HL-60/S4 treated with retinoic acid at 250 ng/mL for 4 days and 3 days (cell line): ENCODE data around the gene NPFFR1.

Source experiments
- in situ Hi-C: fragments of 300-500 bp; cut with MboI; formaldehyde crosslinking; loops from 2 replicates; pipeline ENCODE4 v1.7.0; 2022; ENCODE audit warnings: low sequenced_read_pairs

NPFFR1 gene

GRCh38 chr10:70315815-70316214 lies 32.0 kb upstream of the NPFFR1 start:
- in situ Hi-C loops, result no loop called here

- in situ Hi-C loops, result no loop called here
Observed at GRCh38 chr10:70315276-70315675, 31.5 kb upstream of the NPFFR1 start.

DNA sequence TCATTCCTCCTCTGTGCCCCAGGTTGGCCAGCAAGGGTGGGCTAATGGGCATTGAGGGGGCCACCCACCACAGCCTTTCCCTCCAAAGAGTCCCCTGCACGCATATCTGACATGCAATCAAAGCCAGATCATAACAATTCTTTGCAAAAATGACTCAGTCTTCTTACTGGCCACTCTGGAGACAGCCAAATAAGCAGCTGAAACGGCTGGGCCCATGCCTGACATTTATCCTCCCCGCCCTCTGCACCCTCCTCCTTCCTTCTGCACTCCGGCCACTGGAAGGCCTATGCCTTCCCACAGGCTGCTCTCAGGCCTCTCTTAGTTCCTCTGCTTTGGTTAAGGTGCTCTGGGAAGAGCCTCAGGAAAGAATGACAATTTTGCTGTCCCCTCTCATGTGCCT lies 29.2 kb upstream of the NPFFR1 start:
- in situ Hi-C loops, result no loop called here

- in situ Hi-C loops, result no loop called here
Observed at GRCh38 chr10:70312249-70312648, 28.4 kb upstream of the NPFFR1 start.

DNA sequence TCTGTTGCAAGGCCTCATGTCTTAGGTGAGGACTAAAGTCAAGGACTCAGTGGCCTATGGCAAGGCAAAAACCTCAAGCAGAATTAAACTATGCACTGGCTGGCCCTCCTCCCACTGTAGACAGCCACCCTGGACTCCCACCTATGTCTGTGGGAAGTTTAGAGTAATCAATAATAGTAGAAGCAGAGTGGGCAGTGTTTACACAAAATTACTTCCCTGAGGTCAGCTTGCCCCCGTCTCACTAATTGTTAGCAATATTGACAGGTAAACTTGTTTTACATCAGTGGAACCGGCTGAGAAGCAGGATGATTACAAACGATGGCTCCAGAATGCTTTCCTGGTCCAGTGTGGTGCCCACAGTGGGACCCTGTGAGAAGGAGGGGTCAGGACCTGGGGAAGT lies 27.9 kb upstream of the NPFFR1 start:
- in situ Hi-C loops, result no loop called here

GRCh38 chr10:70309661-70310060 lies 25.9 kb upstream of the NPFFR1 start:
- in situ Hi-C loops, result no loop called here

- in situ Hi-C loops, result no loop called here
Observed at GRCh38 chr10:70308121-70309060, 24.6 kb upstream of the NPFFR1 start.

DNA sequence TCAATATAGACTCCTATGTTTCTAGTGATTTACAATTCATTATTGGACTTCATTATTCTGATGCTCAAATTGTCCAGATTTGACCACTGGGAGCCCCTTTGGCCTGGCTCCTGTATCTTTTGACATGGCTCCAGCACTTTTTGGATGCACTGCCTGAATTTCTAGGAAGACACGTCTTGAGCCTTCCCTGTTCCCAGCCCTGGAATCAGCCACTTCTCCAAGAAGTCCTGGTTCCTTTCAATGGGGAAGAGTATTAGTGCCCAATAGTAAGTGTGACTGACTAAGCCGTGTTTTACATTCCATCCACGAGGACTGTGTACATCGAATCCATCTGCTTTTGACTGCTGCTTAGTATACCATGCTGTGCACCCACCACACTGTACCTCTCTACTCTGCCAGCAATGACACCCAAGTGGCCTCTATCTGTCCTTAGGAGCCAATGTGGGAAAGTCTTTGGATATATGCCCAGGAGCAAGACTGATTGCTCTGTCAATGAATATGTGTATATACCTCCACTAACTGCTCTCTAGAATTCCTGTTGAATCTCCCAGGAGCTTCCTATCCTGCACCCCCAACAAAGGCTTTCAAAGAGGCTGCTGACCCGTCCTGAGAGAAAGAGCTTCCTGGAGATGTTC lies 23.2 kb upstream of the NPFFR1 start:
- in situ Hi-C loops, result no loop called here

DNA sequence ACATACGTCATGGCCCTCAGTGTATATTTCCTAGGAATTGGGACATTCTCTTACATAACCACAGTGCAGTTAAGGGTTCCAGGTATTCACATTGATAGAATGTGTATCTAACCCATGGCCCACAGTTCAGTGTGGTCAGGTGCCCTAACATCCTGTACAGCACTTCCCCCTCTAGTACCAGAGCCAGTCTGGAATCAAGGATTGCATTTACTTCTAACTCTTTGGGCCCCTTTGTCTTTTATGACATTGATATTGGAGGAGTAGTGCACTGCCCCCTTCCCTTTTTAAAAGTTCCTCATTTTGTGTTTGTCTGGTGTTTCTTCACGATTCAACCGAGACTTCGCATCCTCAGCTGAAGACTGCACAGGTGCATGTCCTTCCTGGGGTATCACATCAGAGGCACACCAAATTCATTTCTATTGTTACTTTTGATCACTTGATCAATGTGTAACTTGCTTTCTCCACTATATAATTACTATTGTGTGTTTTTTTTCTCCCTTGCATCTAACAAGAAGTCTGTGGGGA lies 22.4 kb upstream of the NPFFR1 start:
- in situ Hi-C loops, result no loop called here

DNA sequence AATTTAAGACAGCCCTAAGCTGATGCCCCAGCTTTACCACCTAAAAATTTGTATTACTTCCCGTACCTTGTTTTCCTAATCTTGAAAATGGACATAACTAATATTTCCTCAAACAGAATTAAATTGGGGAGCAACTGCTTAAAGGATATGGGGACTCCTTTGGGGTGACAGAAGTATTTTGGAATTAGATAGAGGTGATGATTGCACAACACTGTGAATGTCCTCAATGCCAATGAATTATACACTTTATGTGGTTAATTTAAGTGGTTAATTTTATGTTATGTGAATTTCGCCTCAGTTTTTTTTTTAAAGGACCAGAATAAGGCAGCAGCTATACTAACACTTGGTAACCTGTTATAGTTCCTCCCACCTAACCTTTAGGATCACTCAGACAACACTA lies 19.9 kb upstream of the NPFFR1 start:
- in situ Hi-C loops, result no loop called here

- in situ Hi-C loops, result no loop called here
Observed at GRCh38 chr10:70302292-70302691, 18.5 kb upstream of the NPFFR1 start.

GRCh38 chr10:70300908-70301597 lies 17.2 kb upstream of the NPFFR1 start:
- in situ Hi-C loops, result no loop called here

DNA sequence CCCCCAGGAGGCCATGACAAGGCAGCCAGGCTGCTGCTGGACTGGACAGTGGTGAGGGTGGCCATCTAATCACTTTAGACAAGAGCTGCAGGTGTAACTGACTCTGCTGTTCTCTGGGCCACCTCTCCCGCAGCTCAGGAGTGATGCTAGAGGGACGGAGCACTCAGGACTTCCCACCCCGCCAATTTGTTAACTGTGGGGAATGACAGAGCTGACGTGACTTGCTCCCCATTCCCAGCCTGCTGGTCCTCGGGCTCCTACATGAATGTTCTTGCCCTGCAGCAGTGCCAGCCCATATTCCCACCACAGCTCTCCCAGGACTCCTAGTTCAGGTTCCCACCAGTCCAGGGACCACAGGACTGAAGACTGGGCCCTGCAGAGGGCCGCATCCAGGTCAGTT lies 16.7 kb upstream of the NPFFR1 start:
- in situ Hi-C loops, result no loop called here

- in situ Hi-C loops, result no loop called here
Observed at GRCh38 chr10:70299876-70300275, 16.1 kb upstream of the NPFFR1 start.

DNA sequence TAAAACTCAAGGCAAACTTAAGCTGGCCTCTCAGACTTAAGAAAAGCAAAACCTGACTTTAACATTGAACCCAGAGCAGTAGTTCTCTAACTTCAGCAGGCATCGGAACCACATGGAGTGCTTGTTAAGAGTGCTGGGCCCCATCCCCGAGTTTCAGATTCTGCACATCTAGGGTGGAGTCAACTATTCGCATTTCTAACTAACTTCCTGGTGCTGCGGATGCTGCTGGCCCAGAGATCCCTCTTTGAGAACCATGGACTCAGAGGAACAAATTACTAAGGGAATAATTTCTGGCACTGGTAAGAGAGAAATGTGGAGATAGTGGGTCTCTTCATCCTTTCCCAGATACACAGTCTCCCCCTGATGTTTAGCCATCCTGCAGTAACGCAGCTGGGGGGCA lies 14.6 kb upstream of the NPFFR1 start:
- in situ Hi-C loops, result no loop called here

- in situ Hi-C loops, result no loop called here
Observed at GRCh38 chr10:70297224-70297623, 13.4 kb upstream of the NPFFR1 start.

DNA sequence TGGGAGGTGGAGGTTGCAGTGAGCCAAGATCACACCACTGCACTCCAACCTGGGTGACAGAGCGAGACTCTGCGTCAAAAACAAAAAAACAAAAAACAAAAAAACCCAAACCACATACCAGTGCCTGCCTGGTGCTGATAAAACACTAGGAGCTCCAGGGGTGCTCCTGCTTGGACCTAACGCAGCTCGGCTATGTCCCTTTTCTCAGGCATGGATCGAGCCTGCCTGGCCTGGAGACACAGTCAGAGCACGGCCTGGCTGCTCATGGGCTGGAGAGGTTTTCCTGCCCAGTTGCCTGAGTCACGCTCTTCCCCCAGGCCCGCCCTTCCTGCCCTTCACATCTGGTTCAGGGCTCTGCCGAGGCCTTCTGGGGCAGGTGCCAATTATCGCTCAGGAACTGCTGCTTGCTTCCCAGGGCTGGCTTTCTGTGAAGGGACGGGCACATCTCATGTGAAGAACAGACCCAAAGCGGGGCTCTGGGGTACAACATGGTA lies 12.6 kb upstream of the NPFFR1 start:
- in situ Hi-C loops, result no loop called here

GRCh38 chr10:70295926-70296325 lies 12.1 kb upstream of the NPFFR1 start:
- in situ Hi-C loops, result no loop called here

DNA sequence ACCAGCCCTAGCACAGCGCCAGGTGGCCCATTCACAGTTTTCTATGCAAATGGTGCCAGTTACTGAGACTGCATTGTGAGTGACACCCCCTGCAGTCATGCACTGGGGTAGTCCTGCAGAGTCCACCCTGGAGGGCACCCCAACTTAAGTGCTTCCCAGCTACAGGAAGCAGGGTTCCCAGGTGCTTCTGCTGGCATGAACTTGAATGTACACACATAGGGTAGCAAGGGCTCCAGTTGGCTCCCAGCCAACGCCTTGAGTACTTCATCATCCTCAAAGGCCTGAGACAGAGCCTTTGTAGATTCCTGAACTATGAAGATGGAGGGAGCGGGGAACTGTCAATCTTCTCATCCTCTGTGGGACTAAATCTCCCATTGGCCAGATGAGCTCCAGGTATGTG lies 11.5 kb upstream of the NPFFR1 start:
- in situ Hi-C loops, result no loop called here

DNA sequence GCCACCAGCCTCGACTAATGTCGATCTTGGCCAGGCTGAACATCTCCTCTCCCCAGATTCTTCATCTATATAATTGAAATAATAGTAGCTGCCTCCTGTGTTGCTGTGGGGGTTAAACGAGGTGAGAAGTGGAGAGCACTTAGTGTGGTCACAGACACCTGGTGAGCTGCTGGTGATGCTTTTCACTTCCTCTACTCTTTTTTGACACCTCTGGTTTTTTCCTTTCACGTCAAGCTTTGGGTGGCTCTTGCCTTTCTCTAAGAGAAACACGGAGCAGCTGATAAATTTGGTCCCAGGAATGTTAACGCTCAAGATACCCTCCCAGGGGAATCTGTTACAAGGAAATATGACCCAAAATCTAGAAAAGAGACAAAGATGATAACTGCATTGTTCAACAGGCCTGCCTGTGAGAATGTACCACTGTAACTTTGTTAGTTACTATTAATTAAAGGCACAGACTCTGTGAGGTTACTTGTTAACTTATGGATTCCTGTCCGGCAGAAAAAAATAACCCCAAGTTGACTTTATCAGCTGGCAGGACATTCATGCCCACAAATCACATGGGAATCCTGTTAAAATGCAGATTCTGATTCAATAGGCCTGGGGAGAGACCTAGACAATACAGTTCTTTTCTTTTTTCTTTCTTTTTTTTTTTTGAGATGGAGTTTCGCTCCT lies 9.5 kb upstream of the NPFFR1 start:
- in situ Hi-C loops, result no loop called here

- in situ Hi-C loops, result no loop called here
Observed at GRCh38 chr10:70292004-70292403, 8.2 kb upstream of the NPFFR1 start.
